PC-3 (cell line): Measurements from ENCODE around the gene NEMP2. TPM values are rescaled to one million over a fixed set of nuclear protein-coding genes. Genes with fewer than 3 reads are reported as not detected.

ENCODE experiments used
- ATAC-seq: fragments of 200-7000 bp; cut with Tn5 transposase; 2 replicates; pipeline ENCODE4 v1.9.1; 2020; ENCODE audit warnings: mild to moderate bottlenecking, moderate library complexity
- BruUV-seq: library from RNA; stranded (reverse); fragments of 400-500 nt; replicated peaks from 2 replicates; lab custom pipeline; 2021; lab: Mats Ljungman, UMichigan
- CTCF ChIA-PET: fragments of 300-600 bp; sonication (Branson Sonifier 250); formaldehyde crosslinking; loops from one replicate; lab custom pipeline; 2022; ENCODE audit warnings: antibody characterized with exemption; lab: Charles Lee
- POLR2A ChIA-PET: fragments of 300-600 bp; sonication (Branson Sonifier 250); formaldehyde crosslinking; loops from one replicate; lab custom pipeline; 2022; ENCODE audit warnings: antibody characterized with exemption; ENCODE audit not compliant: unreplicated experiment; lab: Charles Lee
- DNase-seq: peaks from one replicate; pipeline ENCODE4 v3.0.0-alpha.2; 2015
- H2AFZ ChIP-seq: fragments of 300-600 bp; sonication (generic); 2 replicates; pipeline ENCODE4 v1.6.0; 2016; ENCODE audit warnings: antibody characterized with exemption, low read length
- H3F3A ChIP-seq: fragments of 300-600 bp; sonication (generic); one replicate; pipeline ENCODE4 v1.6.0; 2017; ENCODE audit warnings: antibody characterized with exemption, low read length, control low read depth, mild to moderate bottlenecking; ENCODE audit not compliant: unreplicated experiment
- H3K27ac ChIP-seq: fragments of 300-600 bp; sonication (generic); 2 replicates; pipeline ENCODE4 v1.5.1; 2016; ENCODE audit warnings: mild to moderate bottlenecking, low read length
- H3K27me3 ChIP-seq: fragments of 300-600 bp; sonication (generic); 2 replicates; pipeline ENCODE4 v1.6.1; 2016; ENCODE audit warnings: low read length, mixed read lengths
- H3K36me3 ChIP-seq: fragments of 300-600 bp; sonication (generic); 2 replicates; pipeline ENCODE4 v1.6.1; 2016; ENCODE audit warnings: low read depth, mixed run types, low read length, mixed read lengths
- H3K4me1 ChIP-seq: fragments of 300-600 bp; sonication (generic); 2 replicates; pipeline ENCODE4 v1.5.1; 2016; ENCODE audit warnings: low read length; ENCODE audit not compliant: insufficient read depth
- H3K4me2 ChIP-seq: fragments of 300-600 bp; sonication (generic); 2 replicates; pipeline ENCODE4 v1.6.0; 2016; ENCODE audit warnings: low read length
- H3K4me3 ChIP-seq: fragments of 300-600 bp; sonication (generic); 2 replicates; pipeline ENCODE4 v1.5.1; 2016; ENCODE audit warnings: mild to moderate bottlenecking, low read length, mixed read lengths
- H3K79me2 ChIP-seq: fragments of 300-600 bp; sonication (generic); 2 replicates; pipeline ENCODE4 v1.6.1; 2017; ENCODE audit warnings: low read length, mixed read lengths
- H3K9ac ChIP-seq: fragments of 300-600 bp; sonication (generic); 2 replicates; pipeline ENCODE4 v1.6.0; 2016; ENCODE audit warnings: mild to moderate bottlenecking, low read length
- H3K9me2 ChIP-seq: fragments of 300-600 bp; sonication (generic); replicated peaks from 2 replicates; pipeline ENCODE4 v1.6.1; 2016; ENCODE audit warnings: mixed run types, low read length, mixed read lengths
- H3K9me3 ChIP-seq: fragments of 300-600 bp; sonication (generic); 2 replicates; pipeline ENCODE4 v1.6.1; 2016; ENCODE audit warnings: low read length, mixed read lengths
- H4K20me1 ChIP-seq: fragments of 300-600 bp; sonication (generic); 2 replicates; pipeline ENCODE4 v1.6.1; 2016; ENCODE audit warnings: low read length, mixed read lengths
- CTCF ChIP-seq: fragments of 300-600 bp; sonication (generic); conservative IDR thresholded peaks from 2 replicates; pipeline ENCODE4 v1.5.1; 2017; ENCODE audit warnings: antibody characterized with exemption, low read depth, mild to moderate bottlenecking, low read length
- EZH2 ChIP-seq: fragments of 300-600 bp; sonication (generic); IDR thresholded peaks from one replicate; pipeline ENCODE4 v1.6.1; 2017; ENCODE audit warnings: antibody characterized with exemption, mild to moderate bottlenecking, low read length; ENCODE audit not compliant: unreplicated experiment
- EZH2phosphoT487 ChIP-seq: fragments of 300-600 bp; sonication (generic); IDR thresholded peaks from 2 replicates; pipeline ENCODE4 v1.6.1; 2018; ENCODE audit warnings: mild to moderate bottlenecking, antibody characterized with exemption, low read length, borderline replicate concordance
- intact Hi-C: fragments of 100-400 bp; cut with micrococcal nuclease; formaldehyde crosslinking; loops from 2 replicates; pipeline ENCODE4 v1.9.0; 2023
- total RNA-seq: library from RNA; depleted of rRNA; stranded (reverse); fragments of >200 nt; gene quantifications from 2 replicates; pipeline ENCODE4 v1.2.3, GENCODE V29; 2014

Gene NEMP2
- total RNA-seq, 1 experiment from 2014 or later: 3.8 TPM

GRCh38 chr2:190486037-190486623, 48.4 kb downstream of the NEMP2 start:
- Histone ChIP-seq H3K4me3 (no peak overlapping the region), H3K79me2 (no peaks in the 10 kb centered on the region), H3K36me3 (no peaks in the 10 kb centered on the region), H2AFZ (no peak overlapping the region), H3K27me3 (no peaks in the 10 kb centered on the region), H3F3A (no peaks in the 10 kb centered on the region), H3K9me2 (no peaks in the 10 kb centered on the region), H3K9me3 (no peaks in the 10 kb centered on the region), H4K20me1 (no peaks in the 10 kb centered on the region), H3K4me2 (no peak overlapping the region), H3K4me1 (no peaks in the 10 kb centered on the region), H3K27ac (no peak overlapping the region), H3K9ac (no peak overlapping the region)
- ATAC-seq (no peak), DNase-seq (no peak)
- BruUV-seq: no TSS peak
- intact Hi-C loops: no loop called here
- TF ChIP-seq EZH2phosphoT487 (no peak), EZH2 (no peak), CTCF (no peak)
- POLR2A ChIA-PET: no interaction called here
- CTCF ChIA-PET: no interaction called here

- no TSS peak for BruUV-seq
- Histone ChIP-seq H3K36me3 (no peaks in the 10 kb centered on the region), H3K9me2 (no peaks in the 10 kb centered on the region), H3K4me2 (no peak overlapping the region), H4K20me1 (no peaks in the 10 kb centered on the region), H3K27ac (no peak overlapping the region), H3K4me1 (no peaks in the 10 kb centered on the region), H3K9ac (no peak overlapping the region), H3K9me3 (no peaks in the 10 kb centered on the region), H3K79me2 (no peaks in the 10 kb centered on the region), H3K4me3 (no peak overlapping the region), H3K27me3 (no peaks in the 10 kb centered on the region), H3F3A (no peaks in the 10 kb centered on the region), H2AFZ (no peak overlapping the region)
- DNase-seq (no peak), ATAC-seq (no peak)
- CTCF ChIA-PET: no interaction called here
- intact Hi-C loops: no loop called here
- no peak for TF ChIP-seq EZH2phosphoT487
- POLR2A ChIA-PET: no interaction called here
Measured at GRCh38 chr2:190482451-190482850, 52.1 kb downstream of the NEMP2 start.

GRCh38 chr2:190481339-190481738, 53.2 kb downstream of the NEMP2 start:
- DNase-seq: no peak
- no TSS peak for BruUV-seq
- no peak overlapping the region for H3K27ac ChIP-seq
- H3K27me3 ChIP-seq: no peaks in the 10 kb centered on the region
- ChIA-PET POLR2A (no interaction called here), CTCF (no interaction called here)
- H3K9me3 ChIP-seq: no peaks in the 10 kb centered on the region
- TF ChIP-seq CTCF (no peak), EZH2 (no peak), EZH2phosphoT487 (no peak)
- H3K79me2 ChIP-seq: no peaks in the 10 kb centered on the region
- no peak overlapping the region for H3K4me3 ChIP-seq
- H3K9me2 ChIP-seq: no peaks in the 10 kb centered on the region
- H3K36me3 ChIP-seq: no peaks in the 10 kb centered on the region
- H3K9ac ChIP-seq: no peak overlapping the region
- H3K4me2 ChIP-seq: no peak overlapping the region
- no peak overlapping the region for H2AFZ ChIP-seq
- ATAC-seq: no peak
- intact Hi-C loops: no loop called here
- H4K20me1 ChIP-seq: no peaks in the 10 kb centered on the region
- H3F3A ChIP-seq: no peaks in the 10 kb centered on the region
- no peaks in the 10 kb centered on the region for H3K4me1 ChIP-seq
